Caco-2 (cell line): ENCODE measurements around the gene SETDB1. TPM values are rescaled to one million over a fixed set of nuclear protein-coding genes. Genes with fewer than 3 reads are reported as not detected.

Experiments used
- BruUV-seq: library from RNA; stranded (reverse); fragments of 400-500 nt; replicated peaks from 2 replicates; lab custom pipeline; 2021; lab: Mats Ljungman, UMichigan
- CTCF ChIA-PET: fragments of 300-600 bp; sonication (Branson Sonifier 250); formaldehyde crosslinking; loops from one replicate; lab custom pipeline; 2022; ENCODE audit warnings: antibody characterized with exemption; lab: Charles Lee
- POLR2A ChIA-PET: fragments of 300-600 bp; sonication (Branson Sonifier 250); formaldehyde crosslinking; loops from one replicate; lab custom pipeline; 2022; ENCODE audit warnings: antibody characterized with exemption; lab: Charles Lee
- DNase-seq, 2 experiments: peaks; one replicate each; pipeline versions ENCODE4 v3.0.0 to v3.0.0-alpha.2; 2020 to 2022
- H3K27me3 ChIP-seq: replicated peaks from 2 replicates; pipeline ENCODE4 v1.6.0; 2011; ENCODE audit warnings: low read length; ENCODE audit not compliant: control insufficient read depth, insufficient read depth
- H3K36me3 ChIP-seq: 2 replicates; pipeline ENCODE4 v1.5.1; 2011; ENCODE audit warnings: low read length; ENCODE audit not compliant: control insufficient read depth, insufficient read depth
- H3K4me1 ChIP-seq: fragments of 250-450 bp; sonication (Bioruptor Pico); 2 replicates; pipeline ENCODE4 v1.5.1; 2020; ENCODE audit warnings: mild to moderate bottlenecking
- H3K4me3 ChIP-seq: 2 replicates; pipeline ENCODE4 v1.5.1; 2011; ENCODE audit warnings: low read depth, mild to moderate bottlenecking, control low read depth, low read length
- H3K9me3 ChIP-seq: fragments of 250-450 bp; sonication (Bioruptor Pico); 2 replicates; pipeline ENCODE4 v1.5.1; 2020; ENCODE audit warnings: mild to moderate bottlenecking, moderate library complexity
- H3K27ac Mint-ChIP-seq: one replicate; pipeline ENCODE4 v1.8.0; 2022; ENCODE audit warnings: mixed read lengths; ENCODE audit not compliant: unreplicated experiment
- H3K27me3 Mint-ChIP-seq: one replicate; pipeline ENCODE4 v1.8.0; 2022; ENCODE audit warnings: mixed read lengths; ENCODE audit not compliant: insufficient read depth, unreplicated experiment
- H3K36me3 Mint-ChIP-seq: one replicate; pipeline ENCODE4 v1.8.0; 2022; ENCODE audit warnings: mild to moderate bottlenecking, mixed read lengths; ENCODE audit not compliant: insufficient read depth, unreplicated experiment
- H3K4me1 Mint-ChIP-seq: one replicate; pipeline ENCODE4 v1.8.0; 2022; ENCODE audit warnings: low read depth, mixed read lengths; ENCODE audit not compliant: unreplicated experiment
- H3K4me3 Mint-ChIP-seq: one replicate; pipeline ENCODE4 v1.8.0; 2022; ENCODE audit warnings: mild to moderate bottlenecking, moderate library complexity, mixed read lengths; ENCODE audit not compliant: unreplicated experiment
- H3K9me3 Mint-ChIP-seq: one replicate; pipeline ENCODE4 v1.8.0; 2022; ENCODE audit warnings: mixed read lengths; ENCODE audit not compliant: unreplicated experiment
- CTCF ChIP-seq, 2 experiments: fragments of 200-600 bp in 1 of 2; IDR thresholded peaks; 1 replicate in 1 of 2; 2 replicates in 1 of 2; pipeline versions ENCODE4 v1.5.1 to v1.8.0; 2011 to 2022; ENCODE audit warnings: antibody characterized with exemption in 1 of 2, control low read depth in 1 of 2, inconsistent platforms in 1 of 2, low read depth in 1 of 2, low read length in 1 of 2, mild to moderate bottlenecking in 1 of 2, moderate library complexity in 1 of 2; ENCODE audit not compliant: insufficient read depth in 1 of 2, severe bottlenecking in 1 of 2, unreplicated experiment in 1 of 2
- intact Hi-C: fragments of 100-400 bp; cut with micrococcal nuclease; formaldehyde crosslinking; loops from one replicate; pipeline ENCODE4 v1.10.0; 2022; ENCODE audit not compliant: unreplicated experiment
- total RNA-seq: library from RNA; stranded (reverse); gene quantifications from 2 replicates; pipeline ENCODE4 v1.2.3, GENCODE V29; 2022

The SETDB1 gene
- total RNA-seq, 1 experiment from 2014 or later: 45.0 TPM

GRCh38 chr1:151002051-151002450 is 75.9 kb downstream of the SETDB1 start:
- no peak for DNase-seq
- Mint-ChIP-seq H3K27me3 (no peaks in the 10 kb centered on the region), H3K4me3 (no peak overlapping the region), H3K27ac (no peak overlapping the region), H3K4me1 (peaks cover 22% of the 10 kb centered on the region), H3K36me3 (peaks cover 11% of the 10 kb centered on the region), H3K9me3 (no peaks in the 10 kb centered on the region)
- POLR2A ChIA-PET: interaction anchor here (1.7 kb wide), 1 partner anchor 21 kb away, joined by 6 read pairs; the partner anchor contains the start of gene ANXA9
- Histone ChIP-seq H3K4me3 (no peak overlapping the region), H3K4me1 (peaks cover 11% of the 10 kb centered on the region), H3K36me3 (peaks cover 2% of the 10 kb centered on the region), H3K27me3 (no peaks in the 10 kb centered on the region), H3K9me3 (no peaks in the 10 kb centered on the region)
- TF ChIP-seq CTCF (IDR thresholded peaks at IDR 0.05; ENCODE audit: insufficient read depth in 1 of 2, low read depth in 1 of 2, low read length in 1 of 2, severe bottlenecking in 1 of 2, unreplicated experiment in 1 of 2): no peak
- CTCF ChIA-PET: interaction anchor here (1.0 kb wide), 1 partner anchor 11 kb away, joined by 3 read pairs; no protein-coding TSS in a partner anchor
- intact Hi-C loops: loop anchor here (10.0 kb wide), 1 partner anchor 437 kb away; no protein-coding TSS in a partner anchor
- BruUV-seq: no TSS peak

- Mint-ChIP-seq H3K27me3 (no peaks in the 10 kb centered on the region), H3K9me3 (no peaks in the 10 kb centered on the region), H3K4me3 (peak overlapping the region; percentile 35), H3K4me1 (peaks cover 28% of the 10 kb centered on the region), H3K36me3 (peaks cover 11% of the 10 kb centered on the region), H3K27ac (peak overlapping the region; percentile 75)
- no peaks in the 10 kb centered on the region for H3K27me3 ChIP-seq
- H3K9me3 ChIP-seq: no peaks in the 10 kb centered on the region
- CTCF ChIA-PET: interaction anchor here (1.0 kb wide), 1 partner anchor 10 kb away, joined by 3 read pairs; no protein-coding TSS in a partner anchor
- peaks cover 17% of the 10 kb centered on the region for H3K4me1 ChIP-seq
- no peak for DNase-seq
- BruUV-seq: no TSS peak
- no peak overlapping the region for H3K4me3 ChIP-seq
- POLR2A ChIA-PET: interaction anchor here (1.7 kb wide), 1 partner anchor 21 kb away, joined by 6 read pairs; the partner anchor contains the start of gene ANXA9
- intact Hi-C loops: loop anchor here (10.0 kb wide), 1 partner anchor 438 kb away; no protein-coding TSS in a partner anchor
- no peaks in the 10 kb centered on the region; the same call in 1 of the 2 replicates for H3K36me3 ChIP-seq
- TF ChIP-seq CTCF (IDR thresholded peaks at IDR 0.05; ENCODE audit: insufficient read depth in 1 of 2, low read depth in 1 of 2, low read length in 1 of 2, severe bottlenecking in 1 of 2, unreplicated experiment in 1 of 2): no peak
These were observed 76.4 kb downstream of the SETDB1 start for GRCh38 chr1:151002611-151003010.

- peak overlapping the region; percentile 75 for H3K27ac Mint-ChIP-seq
These were observed 77.0 kb downstream of the SETDB1 start for GRCh38 chr1:151003180-151003579.

More at GRCh38 chr1:151003180-151003579, 77.0 kb downstream of the SETDB1 start:
- Mint-ChIP-seq H3K4me3 (no peak overlapping the region), H3K4me1 (peaks cover 32% of the 10 kb centered on the region), H3K9me3 (no peaks in the 10 kb centered on the region), H3K36me3 (peaks cover 11% of the 10 kb centered on the region), H3K27me3 (no peaks in the 10 kb centered on the region)
- H3K4me3 ChIP-seq: no peak overlapping the region
- intact Hi-C loops: loop anchor here (10.0 kb wide), 1 partner anchor 438 kb away; no protein-coding TSS in a partner anchor
- CTCF ChIA-PET: interaction anchor here (1.0 kb wide), 1 partner anchor 10 kb away, joined by 3 read pairs; no protein-coding TSS in a partner anchor
- POLR2A ChIA-PET: interaction anchor here (1.7 kb wide), 1 partner anchor 22 kb away, joined by 6 read pairs; the partner anchor contains the start of gene ANXA9
- H3K27me3 ChIP-seq: no peaks in the 10 kb centered on the region
- no TSS peak for BruUV-seq
- H3K4me1 ChIP-seq: peaks cover 21% of the 10 kb centered on the region
- no peak for DNase-seq
- no peaks in the 10 kb centered on the region for H3K9me3 ChIP-seq
- TF ChIP-seq CTCF (IDR thresholded peaks at IDR 0.05; ENCODE audit: insufficient read depth in 1 of 2, low read depth in 1 of 2, low read length in 1 of 2, severe bottlenecking in 1 of 2, unreplicated experiment in 1 of 2): no peak
- no peaks in the 10 kb centered on the region; the same call in 1 of the 2 replicates for H3K36me3 ChIP-seq
